HL-60/S4 treated with retinoic acid at 250 ng/mL for 4 days and 3 days (cell line): ENCODE results near the gene SLC35G1.

Source experiments
- in situ Hi-C: fragments of 300-500 bp; cut with MboI; formaldehyde crosslinking; loops from 2 replicates; pipeline ENCODE4 v1.7.0; 2022; ENCODE audit warnings: low sequenced_read_pairs

SLC35G1 gene

DNA sequence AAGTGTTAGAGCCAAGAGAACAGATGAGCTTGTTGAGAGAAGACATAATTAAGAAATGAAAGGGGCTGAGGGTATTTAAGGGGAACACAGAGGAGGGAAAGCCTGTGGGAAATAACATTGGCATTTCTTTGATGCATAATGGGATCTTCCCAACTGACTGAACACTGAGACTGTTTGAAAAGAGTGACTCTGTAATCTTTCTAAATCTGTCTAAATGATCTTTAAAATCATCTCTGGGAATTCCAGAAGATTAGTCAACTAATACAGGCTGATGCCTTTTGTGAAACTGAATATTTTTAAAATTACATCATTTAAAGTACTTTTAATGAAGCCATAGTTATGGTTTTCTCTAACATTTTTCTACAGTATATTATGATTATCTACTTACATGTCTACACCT is 17.4 kb upstream of the SLC35G1 start:
- in situ Hi-C loops, result no loop called here

DNA sequence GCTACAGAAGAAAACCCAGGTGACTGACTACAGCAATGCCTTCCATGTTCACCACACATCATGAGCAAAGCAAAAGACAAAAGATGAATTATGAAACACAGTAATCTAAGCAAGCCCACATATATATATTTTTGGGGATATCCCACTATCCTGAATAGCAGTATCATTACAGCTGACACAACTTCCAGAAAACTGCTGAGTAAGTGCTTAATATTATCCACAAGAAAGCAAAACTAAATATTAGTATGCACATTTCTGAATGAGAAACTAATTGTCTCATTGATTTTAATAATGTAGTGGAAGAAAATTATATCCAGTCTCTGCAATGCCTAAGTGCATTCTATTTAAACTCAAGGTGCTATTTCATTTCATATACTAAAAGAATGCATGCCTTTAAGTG is 14.5 kb upstream of the SLC35G1 start:
- in situ Hi-C loops, result no loop called here

DNA sequence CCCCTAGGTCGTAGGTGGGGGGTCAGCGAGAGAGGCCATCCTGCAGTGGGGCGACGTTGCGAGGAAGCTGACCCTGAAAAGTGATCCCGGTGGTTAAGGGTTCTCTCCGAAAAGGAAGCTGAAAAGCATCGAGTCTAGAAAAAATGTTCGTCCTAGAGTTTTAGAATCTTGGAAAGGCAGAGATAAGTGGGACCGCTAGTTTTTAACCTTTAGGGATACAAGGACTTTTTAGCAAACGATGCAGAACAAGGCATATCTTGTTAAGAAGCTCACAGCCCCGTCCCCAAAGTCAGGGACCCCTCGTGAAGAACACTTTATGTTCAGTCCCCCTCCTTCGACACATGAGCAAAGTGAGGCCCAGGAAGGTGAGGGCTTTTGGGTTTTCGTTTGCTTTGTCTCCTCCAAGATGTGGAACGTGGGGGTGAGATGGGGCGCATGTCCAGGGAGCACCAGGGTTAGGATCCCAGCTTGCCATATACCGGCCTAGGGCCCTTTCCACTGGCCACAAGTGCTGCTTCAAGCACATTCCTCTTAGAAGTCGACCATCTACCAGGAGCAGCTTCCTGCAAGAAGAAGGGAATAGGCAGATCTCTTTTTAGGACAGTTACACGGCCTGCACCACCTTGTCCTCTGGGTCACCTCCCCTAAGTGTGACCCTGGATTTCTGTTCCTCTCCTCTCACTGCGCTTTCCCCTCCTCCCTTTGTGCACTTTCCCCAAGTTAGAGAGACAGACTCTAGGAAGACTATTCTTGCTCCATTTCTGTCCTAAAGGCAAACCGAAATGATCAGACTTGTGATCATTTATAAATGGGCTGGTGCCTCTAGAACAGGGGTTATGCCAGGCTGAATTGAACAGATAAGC is 969 bp downstream of the SLC35G1 start:
- in situ Hi-C loops, result no loop called here

DNA sequence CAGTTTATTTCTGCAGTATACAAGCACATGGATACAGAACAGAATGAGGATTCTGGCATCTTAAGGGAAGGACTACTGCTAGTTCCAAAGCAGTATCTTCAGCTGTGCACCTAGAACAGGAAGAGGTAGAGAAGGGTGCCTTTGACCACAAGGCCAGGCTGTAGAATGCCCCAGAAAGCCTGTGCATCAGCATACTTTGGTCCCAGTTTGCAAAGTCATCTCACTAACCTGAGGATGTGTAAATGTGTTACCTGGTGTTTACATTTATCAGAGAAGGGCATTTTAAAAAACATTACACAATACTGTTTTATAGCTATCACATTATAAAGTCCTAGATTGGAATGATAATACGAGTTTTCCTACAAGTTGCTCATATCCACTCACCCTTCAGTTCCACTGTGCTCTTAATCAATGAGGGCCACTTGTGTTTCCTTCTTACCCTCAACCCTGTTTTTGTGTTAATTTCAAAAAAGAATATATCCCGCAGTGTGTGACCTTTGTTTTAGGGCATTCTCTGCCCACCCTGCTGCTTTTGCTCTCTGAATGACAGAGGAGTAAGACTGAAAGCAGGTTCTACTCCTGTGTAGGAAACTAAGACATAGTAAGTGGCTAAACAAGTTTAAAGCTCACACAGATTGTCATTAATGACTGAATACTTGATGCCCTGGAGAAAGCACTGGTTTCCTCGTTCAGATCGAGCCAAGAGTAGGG is 3.4 kb downstream of the SLC35G1 start:
- in situ Hi-C loops, result no loop called here

DNA sequence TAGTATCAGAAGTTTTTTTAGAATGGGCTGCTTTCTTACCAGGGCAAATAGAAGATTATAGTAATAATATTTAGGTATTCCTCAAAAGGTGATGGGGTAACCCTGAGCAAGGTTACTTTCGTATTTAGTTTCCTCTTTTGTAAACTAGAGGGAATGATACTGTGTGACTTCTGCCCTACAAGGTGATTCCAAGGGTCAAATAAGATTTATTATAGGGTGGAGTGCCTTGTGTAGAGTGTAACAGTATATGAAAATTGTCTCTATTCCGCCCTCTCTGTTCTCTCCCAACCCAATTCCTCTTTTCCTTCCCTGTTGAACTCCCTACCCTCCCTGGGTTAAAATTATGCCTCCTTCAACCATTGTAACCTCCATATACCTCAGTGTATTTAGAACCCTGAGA is 5.3 kb downstream of the SLC35G1 start:
- in situ Hi-C loops, result no loop called here

DNA sequence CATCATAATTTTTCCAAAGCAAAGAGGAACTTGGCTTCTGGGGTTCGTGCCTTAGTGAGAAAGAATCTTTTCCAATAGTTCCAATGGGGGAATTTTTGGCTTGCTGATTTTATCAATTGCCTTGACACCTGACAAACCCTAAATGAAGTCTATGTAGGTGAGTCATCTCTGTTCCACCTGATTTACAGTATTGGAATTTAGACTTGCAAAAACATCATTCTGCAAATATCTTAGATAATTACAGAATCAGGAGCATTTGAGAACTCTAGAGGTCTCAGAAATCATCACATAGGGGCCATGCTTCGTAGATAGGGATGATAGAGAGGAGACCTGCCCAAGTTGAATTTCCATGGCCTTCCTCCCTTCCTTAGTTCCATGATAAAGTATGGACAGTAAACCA is 9.3 kb downstream of the SLC35G1 start:
- in situ Hi-C loops, result no loop called here

DNA sequence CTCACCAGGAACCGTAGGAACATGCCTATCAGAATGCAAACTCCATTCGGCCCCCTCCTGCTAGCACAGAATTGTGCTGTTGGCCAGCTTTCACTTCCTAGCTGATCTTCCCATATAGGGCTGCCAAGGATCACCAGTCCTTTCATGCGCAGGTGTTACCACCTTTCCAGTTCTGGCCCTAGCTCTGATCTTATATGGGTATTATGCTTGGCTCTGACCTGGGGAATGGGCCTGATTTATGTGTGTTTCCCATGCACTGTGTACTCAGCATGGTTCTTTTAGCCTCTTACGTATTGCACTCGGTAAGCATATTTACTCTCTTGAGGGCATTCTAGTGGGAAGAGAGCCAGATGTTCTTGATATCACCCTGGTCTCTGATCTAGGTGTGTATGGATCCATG is 11.1 kb downstream of the SLC35G1 start:
- in situ Hi-C loops, result no loop called here

DNA sequence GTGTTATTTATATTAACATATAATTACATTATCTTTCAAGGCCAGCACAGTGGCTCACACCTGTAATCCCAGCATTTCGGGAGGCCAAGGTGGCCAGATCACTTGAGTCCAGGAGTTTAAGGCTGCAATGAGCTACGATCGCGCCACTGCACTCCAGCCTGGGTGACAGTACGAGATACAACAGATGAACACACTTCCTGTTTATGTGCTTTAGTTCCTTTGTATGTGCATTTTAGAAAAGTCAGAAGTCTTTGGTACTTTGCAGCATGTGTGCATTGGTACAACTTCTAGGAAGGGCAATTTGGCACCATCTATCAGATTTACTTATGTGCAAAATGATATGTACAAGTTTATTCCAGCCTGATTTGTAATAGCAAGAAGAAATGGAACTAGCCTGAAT is 13.3 kb downstream of the SLC35G1 start:
- in situ Hi-C loops, result no loop called here

DNA sequence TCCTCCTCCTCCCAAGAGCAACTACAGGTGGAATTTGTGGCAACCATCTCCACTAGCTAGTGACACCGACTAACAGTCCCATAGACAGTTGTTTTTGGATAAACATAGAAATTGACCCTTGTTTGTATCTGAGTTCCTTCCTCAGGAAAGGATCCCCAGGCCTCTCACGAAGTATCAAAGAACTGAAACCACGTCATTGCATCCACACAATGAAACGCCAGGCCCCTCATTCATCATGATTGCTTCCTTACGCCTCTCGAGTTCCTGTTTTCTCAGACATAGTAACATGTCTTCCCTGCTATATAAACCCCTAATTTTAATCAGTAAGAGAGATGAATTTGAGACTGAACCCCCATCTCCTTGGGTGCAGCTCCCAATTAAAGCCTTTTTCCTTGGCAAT is 18.1 kb downstream of the SLC35G1 start:
- in situ Hi-C loops, result no loop called here

DNA sequence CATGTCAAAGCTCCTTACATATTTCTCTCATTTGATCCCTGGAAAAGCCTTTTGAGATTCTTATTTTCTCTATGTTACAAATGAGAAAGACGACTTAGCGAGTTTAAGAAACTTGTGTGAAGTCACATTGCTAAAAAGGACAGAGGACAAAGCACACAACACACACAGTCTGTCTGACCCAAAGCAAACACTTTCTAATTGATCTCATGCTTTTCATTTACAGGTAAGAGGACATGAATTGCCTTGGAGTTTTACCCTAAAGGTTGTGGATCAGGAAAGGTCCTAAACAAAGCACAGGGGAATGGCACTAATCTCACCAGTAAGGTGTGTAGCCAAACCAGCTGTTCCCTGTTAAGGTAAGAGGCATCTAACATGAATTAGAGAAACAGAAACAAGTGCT is 18.7 kb downstream of the SLC35G1 start:
- in situ Hi-C loops, result no loop called here

DNA sequence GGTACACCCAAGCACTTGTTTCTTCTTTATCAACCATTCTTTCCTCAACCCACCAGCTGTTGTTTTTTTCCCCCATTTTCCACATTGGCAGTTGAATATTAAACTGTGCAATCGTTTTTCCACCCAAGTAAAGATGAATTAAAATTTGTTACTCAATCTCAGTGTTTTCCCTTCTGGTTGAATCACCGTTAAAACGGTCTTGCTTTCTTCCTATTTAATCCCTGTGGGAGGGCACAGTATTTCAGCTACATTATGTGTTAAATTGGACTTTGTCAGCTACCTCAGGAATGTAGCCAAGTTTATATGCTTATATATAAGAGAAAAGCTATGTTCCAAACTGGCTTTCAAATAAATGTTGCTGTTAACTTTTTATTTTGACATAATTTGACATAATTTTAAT is 19.9 kb downstream of the SLC35G1 start:
- in situ Hi-C loops, result no loop called here

DNA sequence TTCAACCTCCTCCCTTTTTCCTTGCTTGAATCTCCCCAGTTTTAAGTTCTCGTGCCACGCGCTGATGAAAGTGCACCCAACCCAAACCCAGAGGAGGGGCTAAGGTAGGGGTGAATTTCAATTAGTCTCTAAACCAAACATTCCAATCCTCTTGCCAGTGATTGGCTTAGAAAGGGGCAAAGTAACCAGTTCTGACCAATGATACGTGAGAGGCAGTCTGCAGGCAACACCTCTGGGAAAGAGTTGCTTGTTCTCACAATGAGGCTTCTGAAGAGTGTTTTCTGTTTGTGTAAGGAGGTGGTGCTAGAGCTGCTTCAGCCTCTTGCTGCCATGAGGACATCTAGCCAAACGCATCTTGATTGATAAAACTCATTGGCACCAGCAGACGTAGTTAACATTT is 21.8 kb downstream of the SLC35G1 start:
- in situ Hi-C loops, result no loop called here

DNA sequence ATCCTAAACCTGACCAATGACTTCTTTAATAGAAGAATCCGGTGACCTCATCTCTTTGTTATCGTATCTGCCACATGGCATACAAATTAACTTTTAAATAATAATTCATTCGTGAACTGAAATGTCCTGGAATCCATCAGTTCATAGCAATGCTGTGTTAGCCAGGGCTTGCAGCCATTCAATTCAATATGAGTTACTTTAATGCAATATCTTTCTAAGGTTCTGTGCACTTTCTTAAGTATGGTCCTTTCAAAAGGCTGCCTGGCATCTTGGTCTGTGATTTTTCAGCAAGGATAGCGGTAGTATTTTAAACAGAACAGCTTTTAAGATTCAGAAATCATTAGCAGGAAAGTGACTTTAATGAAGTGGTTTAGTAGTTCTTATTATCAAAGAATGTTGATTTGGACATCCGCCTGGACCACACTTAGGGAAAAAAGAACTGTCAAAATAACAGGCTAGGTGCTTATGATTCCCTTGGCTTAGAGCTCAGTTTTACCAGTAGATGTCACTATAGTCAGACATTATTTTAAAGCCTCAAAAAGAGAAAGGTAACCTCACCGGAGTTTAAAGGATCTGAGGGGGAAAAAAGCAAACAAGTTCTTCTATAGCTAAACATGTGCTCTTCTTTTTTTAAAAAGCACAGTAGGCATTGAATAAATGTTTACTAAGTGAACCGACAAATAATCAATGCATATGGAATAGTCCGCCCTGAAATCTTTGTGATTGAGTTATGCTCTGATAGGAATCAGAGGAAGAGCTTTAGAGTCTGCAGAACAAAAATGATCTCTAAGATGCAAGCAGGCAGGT is 22.7 kb downstream of the SLC35G1 start:
- in situ Hi-C loops, result no loop called here

DNA sequence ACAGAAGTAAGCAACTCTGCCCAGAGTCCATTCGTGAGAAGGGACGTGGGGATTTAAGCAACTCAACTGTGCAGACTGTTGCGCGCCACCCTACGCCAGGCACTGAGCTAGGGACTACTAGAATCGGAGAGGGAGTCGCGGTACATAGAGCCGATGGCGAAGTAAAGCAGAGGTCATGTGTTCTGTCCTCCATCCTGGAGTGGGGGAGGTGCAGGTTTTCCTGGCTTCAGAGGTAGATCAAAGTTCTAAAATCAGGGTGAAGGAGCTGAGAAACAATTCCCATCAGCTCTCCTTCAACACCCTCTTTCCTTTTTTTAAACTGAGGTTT is 23.2 kb downstream of the SLC35G1 start:
- in situ Hi-C loops, result no loop called here

DNA sequence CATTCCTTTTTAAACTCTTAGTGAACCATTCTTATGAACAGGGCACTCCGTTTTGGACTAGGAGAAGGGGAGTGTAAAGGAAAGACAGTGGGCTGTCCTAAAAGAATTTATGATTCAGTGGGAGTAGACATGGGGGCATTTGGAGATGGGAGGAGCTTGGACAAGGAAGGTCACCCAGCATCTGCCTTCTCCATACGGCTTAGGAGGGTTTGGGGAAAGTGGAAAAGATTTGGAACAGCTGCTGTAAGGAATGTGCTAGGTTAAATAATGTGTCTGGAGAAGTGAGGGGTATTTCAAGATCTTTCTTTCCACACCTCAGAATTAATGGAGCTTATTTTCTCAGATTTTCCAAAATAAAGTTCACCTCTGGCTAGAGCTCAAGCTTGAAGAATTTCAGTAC is 24.0 kb downstream of the SLC35G1 start:
- in situ Hi-C loops, result no loop called here

DNA sequence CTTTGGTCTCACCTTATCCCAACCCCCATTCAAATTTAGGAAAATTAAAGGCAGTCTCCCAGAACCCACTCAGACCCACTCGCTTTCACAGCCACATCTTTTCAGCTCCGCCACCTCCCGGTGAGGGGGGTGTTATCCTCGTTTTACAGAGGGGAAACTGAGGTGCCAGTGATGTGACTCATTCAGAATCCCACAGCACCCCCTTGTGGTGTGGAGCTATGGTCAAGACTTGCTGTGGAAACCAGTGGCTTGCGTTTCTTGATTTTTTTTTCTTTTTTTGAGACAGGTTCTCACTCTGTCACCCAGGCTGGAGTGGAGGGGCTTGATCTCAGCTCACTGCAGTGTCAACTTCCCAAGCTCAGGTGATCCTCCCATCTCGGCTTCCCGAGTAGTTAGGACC is 27.6 kb downstream of the SLC35G1 start:
- in situ Hi-C loops, result no loop called here

DNA sequence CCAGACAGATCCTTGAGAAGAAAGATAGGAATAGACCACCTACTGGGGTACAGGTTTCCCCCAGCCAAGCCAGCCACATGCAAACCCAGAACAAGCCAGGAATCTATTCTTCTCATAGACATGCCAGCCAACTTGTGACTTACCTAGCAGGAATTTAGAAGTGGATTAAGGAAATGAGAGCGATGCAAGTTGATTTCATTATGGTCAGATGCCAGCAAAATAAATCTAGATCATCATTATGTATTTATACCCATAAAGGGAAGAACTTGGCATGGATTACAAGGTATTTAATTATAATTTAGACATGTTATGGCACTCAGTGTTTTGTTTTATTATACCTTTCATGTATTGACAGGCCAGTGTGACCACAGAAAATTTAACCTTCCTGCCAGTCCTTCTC is 32.8 kb downstream of the SLC35G1 start:
- in situ Hi-C loops, result no loop called here

DNA sequence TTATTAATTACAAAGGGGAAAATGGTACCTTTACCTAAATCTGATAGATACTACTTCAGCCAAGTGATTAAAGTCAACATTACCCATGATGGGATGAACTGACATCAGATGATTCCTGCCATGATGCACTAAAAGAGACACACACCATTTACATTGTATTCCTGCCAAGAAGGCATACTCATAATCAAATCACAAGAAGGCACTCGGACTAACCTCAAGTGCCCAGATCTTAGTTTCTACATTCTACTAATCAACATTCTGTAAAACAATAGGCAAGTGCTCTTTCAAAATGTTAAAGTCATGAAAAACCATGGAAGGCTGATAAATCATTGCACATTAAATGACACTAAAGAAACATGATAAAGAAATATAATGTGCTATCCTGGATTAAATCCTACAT is 44.4 kb downstream of the SLC35G1 start:
- in situ Hi-C loops, result no loop called here

DNA sequence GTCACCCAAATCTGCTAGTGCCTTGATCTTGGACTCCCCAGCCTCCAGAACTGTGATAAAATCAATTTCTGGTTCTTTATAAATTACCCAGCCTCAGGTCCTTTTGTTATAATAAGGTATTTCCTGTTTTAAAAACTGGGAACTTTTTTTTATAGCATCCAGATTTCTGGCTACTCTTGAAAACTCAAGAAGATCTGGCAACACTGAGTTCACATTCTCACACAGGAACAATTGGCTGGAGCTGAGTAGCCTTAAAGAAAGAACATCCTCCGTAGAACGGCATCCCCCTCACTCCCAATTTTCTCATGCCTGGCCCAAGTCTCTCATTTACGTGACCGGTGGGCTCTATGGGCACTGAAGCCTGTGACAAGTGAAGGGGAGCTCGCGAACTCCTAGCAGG is 47.1 kb downstream of the SLC35G1 start:
- in situ Hi-C loops, result no loop called here

DNA sequence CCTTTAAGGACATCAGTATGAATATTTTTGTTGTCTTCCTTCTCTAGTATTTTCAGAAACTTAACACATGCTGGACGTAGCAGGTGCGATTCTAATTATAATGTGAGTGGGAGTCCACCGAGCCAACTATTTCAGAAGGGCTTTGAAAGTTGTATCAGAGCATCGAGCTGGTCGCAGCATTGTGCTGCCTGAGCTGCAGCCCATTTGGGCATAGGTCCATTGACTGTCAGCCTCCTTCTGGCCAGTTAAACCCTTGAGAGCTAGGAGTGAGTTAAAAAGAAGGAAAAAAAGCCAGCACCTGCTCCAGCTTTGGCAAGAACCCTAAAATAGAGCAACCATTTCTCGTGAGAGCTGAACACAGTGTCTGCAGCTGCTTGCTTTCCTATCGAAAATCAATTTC is 47.8 kb downstream of the SLC35G1 start:
- in situ Hi-C loops, result no loop called here

DNA sequence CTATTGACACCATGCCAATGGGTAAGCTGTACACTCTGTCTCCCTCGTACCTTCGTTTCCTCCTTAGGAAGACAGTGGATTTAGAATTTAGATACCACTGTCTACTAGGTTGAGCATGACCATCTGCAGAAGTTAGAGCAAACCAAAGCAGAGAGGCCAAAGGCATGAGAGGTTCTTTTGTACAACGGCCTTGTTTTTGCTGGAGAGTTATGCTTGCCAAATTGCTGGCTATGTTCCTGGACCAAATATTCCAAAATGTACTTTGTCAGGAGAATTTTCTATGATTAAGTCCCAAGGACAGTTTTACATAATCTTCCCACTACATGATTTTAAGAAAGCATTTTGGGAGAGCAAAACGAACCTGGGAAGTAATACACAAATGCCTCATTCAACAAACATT is 52.0 kb downstream of the SLC35G1 start:
- in situ Hi-C loops, result no loop called here

DNA sequence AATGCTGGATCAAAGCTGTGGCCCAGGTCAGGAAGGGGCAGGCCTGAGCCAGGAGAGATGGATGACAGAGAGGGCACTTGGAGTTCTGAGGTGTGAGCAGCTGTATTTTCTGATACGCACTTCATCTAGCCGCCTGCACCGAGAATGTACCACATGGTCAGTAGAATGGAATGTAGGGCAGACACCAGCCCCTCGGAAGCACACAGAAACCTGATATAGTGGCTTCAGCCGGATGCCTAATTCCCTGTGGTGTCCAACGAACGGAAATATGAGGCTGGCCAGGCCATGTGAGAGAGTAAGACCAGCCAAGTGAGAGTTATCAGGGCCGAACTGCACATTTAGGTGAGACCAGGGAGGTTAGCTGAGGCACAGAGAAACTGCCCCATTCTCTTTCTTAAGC is 53.3 kb downstream of the SLC35G1 start:
- in situ Hi-C loops, result no loop called here
